NT2/D1 (cell line): ENCODE data around the gene ARMC6.

Source experiments
- DNase-seq: peaks from one replicate; pipeline ENCODE4 v3.0.0-alpha.2; 2011; ENCODE audit warnings: low read depth, low spot score
- H3K27me3 ChIP-seq: 2 replicates; pipeline ENCODE4 v1.6.0; 2011; ENCODE audit warnings: mild to moderate bottlenecking; ENCODE audit not compliant: insufficient read length, insufficient read depth
- H3K36me3 ChIP-seq: 2 replicates; pipeline ENCODE4 v1.6.1; 2011; ENCODE audit warnings: mild to moderate bottlenecking, low read length, mixed read lengths; ENCODE audit not compliant: insufficient read depth, insufficient read length
- H3K4me1 ChIP-seq: 2 replicates; pipeline ENCODE4 v1.5.1; 2011; ENCODE audit not compliant: insufficient read depth, insufficient read length
- H3K4me3 ChIP-seq: 2 replicates; pipeline ENCODE4 v1.5.1; 2011; ENCODE audit warnings: low read depth; ENCODE audit not compliant: insufficient read length
- H3K9ac ChIP-seq: 2 replicates; pipeline ENCODE4 v1.6.0; 2011; ENCODE audit warnings: low read depth; ENCODE audit not compliant: insufficient read length
- H3K9me3 ChIP-seq: 2 replicates; pipeline ENCODE4 v1.5.1; 2011; ENCODE audit warnings: mild to moderate bottlenecking, low read length; ENCODE audit not compliant: insufficient read depth
- SUZ12 ChIP-seq: IDR thresholded peaks from 2 replicates; pipeline ENCODE4 v1.6.1; 2011; ENCODE audit not compliant: insufficient read length, insufficient read depth; ENCODE audit errors: extremely low read depth
- YY1 ChIP-seq: IDR thresholded peaks from 2 replicates; pipeline ENCODE4 v1.6.1; 2011; ENCODE audit not compliant: insufficient read length, insufficient read depth
- ZNF274 ChIP-seq: IDR thresholded peaks from 2 replicates; pipeline ENCODE4 v1.6.1; 2011; ENCODE audit warnings: mild to moderate bottlenecking, low read depth, low read length

ARMC6 gene

GRCh38 chr19:19033426-19034203 lies at the start of gene ARMC6, which contains the start of gene SUGP2:
Gene ARMC6, plus strand, starts transcription at chr19:19033603. Its CDS starts 607 bp downstream, at chr19:19034210.
Gene SUGP2, minus strand, starts transcription at chr19:19033517. Its CDS starts 2,446 bp downstream, at chr19:19031071.
- H3K4me1 ChIP-seq, result no peaks in the 10 kb centered on the region

GRCh38 chr19:18984251-18984650 lies 49.2 kb upstream of the ARMC6 start:
- H3K9ac ChIP-seq, result no peak overlapping the region
- H3K27me3 ChIP-seq, result peaks cover 4% of the 10 kb centered on the region
- peaks cover 2% of the 10 kb centered on the region for H3K4me1 ChIP-seq
- TF ChIP-seq ZNF274, result no peak
- TF ChIP-seq YY1, result no peak
- no peak for TF ChIP-seq SUZ12
- no peaks in the 10 kb centered on the region for H3K9me3 ChIP-seq
- no peaks in the 10 kb centered on the region for H3K36me3 ChIP-seq
- no peak overlapping the region for H3K4me3 ChIP-seq
- no peak for DNase-seq

More at GRCh38 chr19:19033426-19034203, at the start of gene ARMC6, which contains the start of gene SUGP2:
- TF ChIP-seq SUZ12 (no peak), ZNF274 (no peak), YY1 (no peak)
- Histone ChIP-seq H3K36me3 (peaks cover 59% of the 10 kb centered on the region), H3K4me3 (peak within 1 kb of the TSS; percentile 99), H3K27me3 (no peaks in the 10 kb centered on the region), H3K9me3 (peaks cover 8% of the 10 kb centered on the region; the same call in 1 of the 2 replicates), H3K9ac (peak within 1 kb of the TSS; percentile 98)
- peak; percentile 85 for DNase-seq

GRCh38 chr19:18985257-18985656 lies 48.1 kb upstream of the ARMC6 start:
- H3K9ac ChIP-seq, result no peak overlapping the region
- DNase-seq, result no peak
- H3K4me1 ChIP-seq, result peaks cover 6% of the 10 kb centered on the region
- H3K4me3 ChIP-seq, result no peak overlapping the region
- no peak for TF ChIP-seq YY1
- no peak for TF ChIP-seq ZNF274
- no peak for TF ChIP-seq SUZ12
- H3K27me3 ChIP-seq, result peaks cover 4% of the 10 kb centered on the region
- H3K36me3 ChIP-seq, result peaks cover 6% of the 10 kb centered on the region
- no peaks in the 10 kb centered on the region for H3K9me3 ChIP-seq

- no peaks in the 10 kb centered on the region for H3K9me3 ChIP-seq
- H3K4me3 ChIP-seq, result no peak overlapping the region
- TF ChIP-seq SUZ12, result no peak
- TF ChIP-seq YY1, result no peak
- no peak for TF ChIP-seq ZNF274
- DNase-seq, result no peak
- H3K27me3 ChIP-seq, result peaks cover 2% of the 10 kb centered on the region
- H3K9ac ChIP-seq, result no peak overlapping the region
- peaks cover 21% of the 10 kb centered on the region for H3K36me3 ChIP-seq
- H3K4me1 ChIP-seq, result peaks cover 6% of the 10 kb centered on the region
Measured at GRCh38 chr19:18987456-18987855, 45.9 kb upstream of the ARMC6 start.

GRCh38 chr19:18989316-18989715 lies 44.1 kb upstream of the ARMC6 start:
- DNase-seq, result no peak
- TF ChIP-seq YY1, result no peak
- no peak for TF ChIP-seq ZNF274
- TF ChIP-seq SUZ12, result no peak
- Histone ChIP-seq H3K9ac (no peak overlapping the region), H3K4me3 (no peak overlapping the region), H3K36me3 (peaks cover 40% of the 10 kb centered on the region), H3K9me3 (no peaks in the 10 kb centered on the region), H3K27me3 (no peaks in the 10 kb centered on the region), H3K4me1 (peaks cover 6% of the 10 kb centered on the region)

GRCh38 chr19:18990128-18990708 lies 43.2 kb upstream of the ARMC6 start:
- Histone ChIP-seq H3K9ac (peak overlapping the region; percentile 7), H3K36me3 (peaks cover 49% of the 10 kb centered on the region)

GRCh38 chr19:18991006-18991405 lies 42.4 kb upstream of the ARMC6 start:
- TF ChIP-seq SUZ12, result no peak
- H3K9ac ChIP-seq, result no peak overlapping the region

More at GRCh38 chr19:18990128-18990708, 43.2 kb upstream of the ARMC6 start:
- Histone ChIP-seq H3K4me1 (peaks cover 9% of the 10 kb centered on the region), H3K9me3 (no peaks in the 10 kb centered on the region), H3K4me3 (no peak overlapping the region), H3K27me3 (no peaks in the 10 kb centered on the region)
- DNase-seq, result no peak
- TF ChIP-seq ZNF274 (no peak), YY1 (no peak), SUZ12 (no peak)

More at GRCh38 chr19:18991006-18991405, 42.4 kb upstream of the ARMC6 start:
- Histone ChIP-seq H3K27me3 (no peaks in the 10 kb centered on the region), H3K36me3 (peaks cover 54% of the 10 kb centered on the region), H3K9me3 (no peaks in the 10 kb centered on the region), H3K4me1 (peaks cover 13% of the 10 kb centered on the region), H3K4me3 (no peak overlapping the region)
- DNase-seq, result no peak
